GM13977 (cell line): Measurements from ENCODE around the gene DEDD2.

Experiments used
- DNase-seq: peaks from one replicate; pipeline ENCODE4 v3.0.0; 2012; ENCODE audit warnings: low spot score
- CTCF ChIP-seq: IDR thresholded peaks from 2 replicates; pipeline ENCODE4 v1.5.1; 2012; ENCODE audit warnings: mild to moderate bottlenecking, control low read depth; ENCODE audit not compliant: insufficient read depth; ENCODE audit errors: extremely low read depth, missing control alignments
- in situ Hi-C: fragments of 300-500 bp; cut with MboI; formaldehyde crosslinking; loops from one replicate; pipeline ENCODE4 v1.12.0; 2022; ENCODE audit warnings: low sequenced_read_pairs, low pct_unique_long_range_greater_than_20kb, mixed read lengths, inconsistent platforms; ENCODE audit not compliant: unreplicated experiment

Gene DEDD2

GRCh38 chr19:42201489-42202289, 15.8 kb downstream of the DEDD2 start:
- TF ChIP-seq CTCF = no peak
- peak; percentile 86 for DNase-seq
- in situ Hi-C loops = no loop called here

- no peak for TF ChIP-seq CTCF
- no peak for DNase-seq
- in situ Hi-C loops = no loop called here
These were observed 17.3 kb downstream of the DEDD2 start for GRCh38 chr19:42200116-42200715.

GRCh38 chr19:42199440-42200115, 17.9 kb downstream of the DEDD2 start:
- peak; percentile 86 for DNase-seq
- in situ Hi-C loops = no loop called here
- peak; percentile 61 for TF ChIP-seq CTCF

GRCh38 chr19:42198676-42199439, 18.6 kb downstream of the DEDD2 start:
- DNase-seq = peak; percentile 87
- in situ Hi-C loops = no loop called here
- TF ChIP-seq CTCF = no peak

GRCh38 chr19:42197375-42197817, 20.1 kb downstream of the DEDD2 start:
- DNase-seq = no peak
- in situ Hi-C loops = no loop called here
- no peak for TF ChIP-seq CTCF
